GM18502 (cell line): ENCODE results near the gene NNMT.

Experiments used
- ATAC-seq: cut with Tn5 transposase; IDR thresholded peaks from one replicate; pipeline ENCODE4 v1.9.1; 2021; ENCODE audit warnings: mild to moderate bottlenecking; ENCODE audit not compliant: unreplicated experiment, poor library complexity

Gene NNMT

GRCh38 chr11:114295676-114296604 lies at the start of gene NNMT:
TSS of gene NNMT (plus strand) at chr11:114296399. CDS start at chr11:114296557, 158 bp downstream.
- ATAC-seq, result no peak

GRCh38 chr11:114247070-114247789 lies 49.0 kb upstream of the NNMT start:
- no peak for ATAC-seq

- ATAC-seq, result no peak
These were observed 46.0 kb upstream of the NNMT start for GRCh38 chr11:114250180-114250579.

DNA sequence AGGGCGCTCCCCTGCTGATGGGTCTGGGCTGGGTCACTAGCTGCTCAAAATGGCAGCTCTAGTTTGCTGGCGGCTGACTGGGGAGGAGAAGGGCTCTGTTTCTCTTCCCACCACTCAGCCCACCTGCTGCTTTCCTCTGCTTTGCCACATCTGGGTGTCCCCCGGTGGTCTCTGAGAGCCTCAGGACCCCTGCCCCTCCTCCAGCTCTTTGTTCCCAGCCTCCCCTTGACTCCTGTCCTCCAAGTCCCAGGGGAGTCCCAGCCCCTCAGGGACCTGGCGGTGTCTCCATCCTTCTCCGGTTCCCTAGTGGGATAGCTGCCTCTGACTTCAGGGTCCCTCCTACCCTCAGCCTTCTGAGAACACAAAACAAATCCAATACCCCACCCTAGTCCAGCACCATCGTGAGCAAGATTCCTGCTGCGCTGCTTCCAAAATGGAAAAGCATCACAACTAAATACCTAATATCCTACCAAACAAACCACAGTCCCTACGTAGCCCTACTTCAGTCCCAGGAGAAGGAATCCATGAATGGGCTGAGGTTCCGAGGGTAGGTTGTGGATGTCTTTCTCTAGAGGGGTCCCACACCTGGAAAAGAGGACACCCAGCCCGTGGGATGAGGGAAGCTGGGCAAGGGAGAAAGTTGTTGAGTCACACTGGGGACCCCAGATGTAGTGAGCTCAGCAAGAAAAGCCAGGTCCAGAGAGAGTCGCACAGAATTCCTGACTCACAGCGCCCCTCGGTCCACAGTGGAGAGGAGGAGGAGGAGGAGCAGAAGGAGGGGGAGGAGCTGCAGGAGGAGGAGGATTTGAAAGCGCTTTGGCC lies 45.0 kb upstream of the NNMT start:
- ATAC-seq, result no peak

- ATAC-seq, result no peak
These were observed 44.3 kb upstream of the NNMT start for GRCh38 chr11:114251815-114252337.

GRCh38 chr11:114252767-114253166 lies 43.4 kb upstream of the NNMT start:
- ATAC-seq, result no peak

DNA sequence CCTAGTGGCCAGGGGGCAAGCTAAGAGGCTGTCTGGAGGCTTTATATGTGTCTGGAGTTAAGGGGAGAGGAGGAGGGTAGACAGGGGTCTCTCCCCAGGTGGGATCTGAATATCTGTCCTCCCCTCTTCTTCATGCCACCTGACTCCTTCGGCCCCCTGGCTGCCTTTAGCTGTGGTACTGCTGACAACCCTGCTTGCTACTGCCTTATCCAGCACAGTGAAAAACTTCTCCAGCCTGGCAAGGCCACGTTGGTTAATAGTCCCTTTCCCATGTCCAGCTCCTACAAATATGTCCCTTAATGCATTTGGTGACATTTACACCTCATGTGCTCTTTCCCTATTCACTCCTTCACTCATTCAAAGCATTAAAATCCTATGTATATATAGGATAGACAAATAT lies 42.4 kb upstream of the NNMT start:
- ATAC-seq, result no peak

GRCh38 chr11:114254571-114255146 lies 41.5 kb upstream of the NNMT start:
- ATAC-seq, result no peak

DNA sequence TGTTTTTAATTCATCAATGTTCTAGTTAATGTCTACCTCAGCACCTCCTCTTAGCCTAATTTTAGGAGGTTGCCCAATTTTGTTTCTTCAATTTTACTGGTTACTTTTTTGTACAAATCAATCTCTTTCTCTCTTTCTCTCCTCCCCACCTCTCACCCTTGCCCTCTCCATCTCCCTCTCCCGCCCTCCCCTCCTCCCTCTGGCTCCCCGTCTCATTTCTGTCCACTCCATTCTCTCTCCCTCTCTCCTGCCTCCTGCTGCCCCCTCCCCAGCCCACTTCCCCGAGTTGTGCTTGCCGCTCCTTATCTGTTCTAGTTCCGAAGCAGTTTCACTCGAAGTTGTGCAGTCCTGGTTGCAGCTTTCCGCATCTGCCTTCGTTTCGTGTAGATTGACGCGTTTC lies 40.9 kb upstream of the NNMT start:
- no peak for ATAC-seq

- no peak for ATAC-seq
These were observed 39.8 kb upstream of the NNMT start for GRCh38 chr11:114256176-114256966.

DNA sequence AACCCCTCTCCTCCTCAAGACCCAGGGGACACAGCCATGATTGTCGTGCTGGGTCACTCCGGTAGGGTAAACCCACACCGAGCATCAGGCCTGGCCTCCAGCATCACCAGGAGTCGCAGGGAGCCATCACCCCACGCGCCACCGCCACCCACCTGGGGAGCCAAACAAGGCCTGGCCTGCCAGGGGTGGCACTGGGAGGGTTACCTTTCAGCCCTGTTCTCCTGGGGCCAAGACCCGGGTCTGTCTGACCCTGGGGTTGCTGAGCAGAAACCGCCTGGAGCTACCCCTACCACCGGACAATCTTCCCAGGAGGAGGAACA lies 39.3 kb upstream of the NNMT start:
- ATAC-seq, result no peak

- no peak for ATAC-seq
These were observed 38.3 kb upstream of the NNMT start for GRCh38 chr11:114257621-114258558.

- no peak for ATAC-seq
These were observed 37.5 kb upstream of the NNMT start for GRCh38 chr11:114258696-114259095.

GRCh38 chr11:114259124-114259526 lies 37.1 kb upstream of the NNMT start:
- no peak for ATAC-seq

DNA sequence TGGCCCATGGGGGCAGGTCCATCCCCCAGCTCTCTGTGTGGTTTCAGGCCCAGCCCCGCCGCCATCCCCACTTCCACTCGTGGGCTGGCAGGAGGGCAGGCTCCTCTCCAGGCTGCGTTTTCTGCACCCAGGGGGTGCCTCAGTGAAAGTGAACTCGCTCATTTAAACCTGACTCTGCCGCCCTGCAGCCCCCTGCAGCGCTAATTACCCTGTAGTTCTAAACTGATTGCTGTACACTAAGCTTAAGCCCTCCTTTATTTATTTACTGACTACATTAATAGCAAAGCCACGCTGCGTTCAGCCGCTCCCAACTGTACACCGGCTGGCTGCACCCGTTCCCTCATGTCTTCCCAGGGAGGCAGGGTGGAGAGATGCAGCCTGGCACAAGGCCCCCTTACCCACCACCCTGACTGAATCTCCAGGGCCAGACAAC lies 36.6 kb upstream of the NNMT start:
- no peak for ATAC-seq

- no peak for ATAC-seq
These were observed 36.1 kb upstream of the NNMT start for GRCh38 chr11:114260077-114260476.

DNA sequence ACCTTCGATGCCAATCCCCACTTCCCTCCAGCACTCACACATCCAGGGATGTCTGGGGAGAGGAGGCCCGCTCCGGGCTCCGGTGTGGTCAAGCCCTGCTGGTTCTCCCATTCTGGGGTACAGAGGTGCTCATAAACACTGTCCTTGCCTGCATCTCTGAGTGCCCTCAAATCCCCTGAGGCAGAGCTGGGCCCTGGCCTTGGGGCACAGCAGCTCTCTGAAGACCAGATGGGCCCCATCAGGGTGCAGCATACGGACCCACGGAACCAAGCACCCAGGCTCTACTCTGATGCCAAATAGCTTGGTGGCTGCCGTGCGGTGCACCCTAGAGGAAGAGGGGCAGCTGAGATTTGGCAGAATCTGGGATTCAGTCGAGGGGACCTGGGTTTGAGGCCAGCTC lies 35.7 kb upstream of the NNMT start:
- no peak for ATAC-seq

DNA sequence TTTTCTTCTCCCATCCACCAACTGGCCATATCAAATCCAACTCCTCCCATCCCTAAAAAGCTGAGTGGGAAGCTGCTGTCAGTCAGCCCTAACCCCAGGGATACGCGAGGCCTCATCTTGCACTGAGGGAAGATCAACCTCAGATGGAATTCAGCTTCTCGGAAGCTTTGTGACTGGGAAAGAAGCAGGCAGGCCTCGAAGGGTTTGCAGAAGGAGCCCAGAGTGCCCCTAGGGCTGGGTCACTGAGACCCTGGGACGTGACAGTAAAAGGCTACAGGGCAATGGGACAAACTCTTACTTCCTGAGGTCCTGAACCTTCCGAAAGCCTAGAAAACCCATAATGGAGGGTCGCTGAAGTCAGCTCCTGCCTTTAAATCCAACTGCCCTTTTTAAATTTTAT lies 34.4 kb upstream of the NNMT start:
- no peak for ATAC-seq
